ENCODE measurements around the gene OARD1.

The OARD1 gene

GRCh38 chr6:41074692-41075436, 2.7 kb upstream of the OARD1 start:
- DNase-seq, result no peak

- no peak for DNase-seq
These were observed 2.0 kb upstream of the OARD1 start for GRCh38 chr6:41073968-41074691.

- DNase-seq, result peak; percentile 61
These were observed 1.2 kb upstream of the OARD1 start for GRCh38 chr6:41073203-41073967.

- peak; percentile 100 for DNase-seq
These were observed 663 bp upstream of the OARD1 start, which contains the start of gene NFYA for GRCh38 chr6:41072836-41073202. Gene NFYA (plus strand): TSS chr6:41072974. CDS start chr6:41079090, 6,116 bp downstream.

GRCh38 chr6:41071501-41071922, 644 bp downstream of the OARD1 start:
- DNase-seq, result no peak

GRCh38 chr6:41066867-41067304, 5.3 kb downstream of the OARD1 start:
- peak; percentile 67 for DNase-seq

GRCh38 chr6:41065550-41066026, 6.6 kb downstream of the OARD1 start:
- no peak for DNase-seq

- DNase-seq, result no peak
These were observed 7.3 kb downstream of the OARD1 start for GRCh38 chr6:41064841-41065240.

- no peak for DNase-seq
These were observed 8.3 kb downstream of the OARD1 start for GRCh38 chr6:41063884-41064285.

GRCh38 chr6:41062056-41062455, 10.1 kb downstream of the OARD1 start:
- DNase-seq, result no peak

- no peak for DNase-seq
These were observed 10.9 kb downstream of the OARD1 start for GRCh38 chr6:41061196-41061726.

GRCh38 chr6:41059556-41059955, 12.6 kb downstream of the OARD1 start:
- peak; percentile 14 for DNase-seq

GRCh38 chr6:41058783-41059181, 13.4 kb downstream of the OARD1 start:
- no peak for DNase-seq

- no peak for DNase-seq
These were observed 15.2 kb downstream of the OARD1 start for GRCh38 chr6:41056768-41057490.

GRCh38 chr6:41055149-41055548, 17.0 kb downstream of the OARD1 start:
- no peak for DNase-seq

- DNase-seq, result no peak
These were observed 17.6 kb downstream of the OARD1 start for GRCh38 chr6:41054511-41054910.

- DNase-seq, result no peak
These were observed 19.1 kb downstream of the OARD1 start, which contains the start of gene APOBEC2 for GRCh38 chr6:41053041-41053440. Gene APOBEC2 (plus strand): TSS chr6:41053202. CDS start chr6:41053348, 146 bp downstream.

GRCh38 chr6:41051873-41052272, 20.3 kb downstream of the OARD1 start:
- no peak for DNase-seq

- DNase-seq, result no peak
These were observed 21.6 kb downstream of the OARD1 start for GRCh38 chr6:41050536-41050935.

- no peak for DNase-seq
These were observed 22.2 kb downstream of the OARD1 start for GRCh38 chr6:41049955-41050354.

- DNase-seq, result no peak
These were observed 22.6 kb downstream of the OARD1 start for GRCh38 chr6:41049521-41049920.
